Fibroblast of skin of back (primary cell): Measurements from ENCODE around the gene RNF214. TPM values are rescaled to one million over a fixed set of nuclear protein-coding genes. Genes with fewer than 3 reads are reported as not detected.
"Not testable (repeated sequence)": the region's sequence is repeated elsewhere in the genome, so short reads cannot be mapped to it uniquely, and the experiment has no call there.

Experiments
- DNase-seq: peaks from one replicate; pipeline ENCODE4 v3.0.0-alpha.2; 2013
- polyA plus RNA-seq, 2 experiments: library from polyadenylated mRNA; unstranded; fragments of 120-200 nt; gene quantifications; one replicate each; pipeline ENCODE4 v1.2.1, GENCODE V29; 2013; ENCODE audit not compliant: insufficient read length in 2 of 2

The RNF214 gene
- polyA plus RNA-seq (2013, experiment 1 of 2; ENCODE audit: insufficient read length): 16.1 TPM
- polyA plus RNA-seq (2013, experiment 2 of 2; ENCODE audit: insufficient read length): 16.8 TPM

- DNase-seq: peak; percentile 78
Observed at GRCh38 chr11:117232092-117232878, at the start of gene RNF214. RNF214 (plus strand) TSS chr11:117232671; CDS start chr11:117234273, 1,602 bp downstream.

GRCh38 chr11:117183178-117183577, 49.3 kb upstream of the RNF214 start:
- DNase-seq: not testable (repeated sequence)

DNA sequence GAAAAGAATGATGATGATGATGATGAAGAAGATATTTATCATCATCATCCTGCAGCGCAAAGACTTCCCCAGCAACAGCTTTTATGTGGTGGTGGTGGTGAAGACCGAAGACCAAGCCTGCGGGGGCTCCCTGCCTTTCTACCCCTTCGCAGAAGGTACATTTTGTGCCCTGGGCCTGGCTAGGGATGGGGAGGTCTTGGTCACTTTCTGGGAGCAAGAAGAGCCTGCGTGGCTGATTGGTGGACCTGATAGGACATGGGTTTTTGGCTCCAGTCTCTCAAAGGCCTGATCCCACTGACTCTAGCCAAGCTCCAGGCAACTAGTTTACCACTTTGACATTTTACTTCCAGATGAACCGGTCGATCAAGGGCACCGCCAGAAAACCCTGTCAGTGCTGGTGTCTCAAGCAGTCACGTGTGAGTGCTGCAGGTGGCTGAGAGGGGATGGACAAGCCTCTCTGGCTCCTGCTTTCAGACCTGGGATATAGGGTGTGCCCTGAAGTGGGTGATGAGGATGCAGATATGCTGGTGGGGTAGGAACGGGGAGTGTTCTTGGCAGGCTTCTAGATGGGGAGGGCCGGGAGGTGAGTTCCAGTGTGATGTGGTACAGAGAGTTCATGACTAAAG, 48.6 kb upstream of the RNF214 start:
- DNase-seq: no peak

- no peak for DNase-seq
Observed at GRCh38 chr11:117185736-117186430, 46.6 kb upstream of the RNF214 start.

GRCh38 chr11:117186431-117186761, 46.1 kb upstream of the RNF214 start:
- DNase-seq: no peak

DNA sequence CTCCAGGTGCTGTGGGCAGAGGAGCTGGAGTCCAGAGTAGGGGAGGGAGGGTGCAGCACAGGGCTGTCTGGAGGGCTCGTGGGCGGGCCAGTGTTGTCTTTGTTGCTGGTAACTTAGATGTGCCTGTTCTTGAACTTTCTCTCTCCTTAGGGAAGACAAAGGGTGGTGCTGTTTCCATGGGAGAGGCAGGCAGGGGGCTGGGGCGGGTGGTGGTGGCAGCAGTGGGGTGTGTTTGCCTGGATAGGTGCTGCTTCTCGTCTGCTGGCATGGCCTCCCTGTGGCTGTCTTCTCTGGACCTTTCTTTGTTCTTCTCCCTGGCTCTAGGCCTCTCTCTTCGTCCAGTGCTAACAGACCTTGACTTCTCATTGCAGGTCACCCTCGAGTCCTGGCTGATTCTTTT, 45.5 kb upstream of the RNF214 start:
- DNase-seq: no peak

- no peak for DNase-seq
Observed at GRCh38 chr11:117187428-117187798, 45.1 kb upstream of the RNF214 start.

- DNase-seq: no peak
Observed at GRCh38 chr11:117187799-117188481, 44.5 kb upstream of the RNF214 start.

DNA sequence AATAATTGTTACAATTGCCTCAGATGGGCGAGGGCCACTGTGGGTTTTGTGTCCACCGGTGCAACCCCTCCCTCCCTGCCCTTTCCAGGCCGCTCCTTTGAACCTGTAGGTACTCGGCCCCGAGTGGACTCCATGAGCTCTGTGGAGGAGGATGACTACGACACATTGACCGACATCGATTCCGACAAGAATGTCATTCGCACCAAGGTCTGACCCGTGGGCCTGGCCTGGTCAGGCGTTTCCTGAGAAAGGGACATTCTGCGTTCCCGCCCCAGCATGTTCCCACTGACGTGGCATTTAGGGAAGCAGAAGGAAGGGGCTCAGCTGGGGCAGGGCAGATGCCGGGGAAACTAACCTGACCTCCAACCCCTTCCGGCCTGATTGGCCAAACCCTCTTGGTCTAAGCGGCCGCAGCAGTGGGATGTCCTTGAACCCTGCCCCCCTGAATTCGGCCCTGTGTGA, 43.8 kb upstream of the RNF214 start:
- DNase-seq: no peak

DNA sequence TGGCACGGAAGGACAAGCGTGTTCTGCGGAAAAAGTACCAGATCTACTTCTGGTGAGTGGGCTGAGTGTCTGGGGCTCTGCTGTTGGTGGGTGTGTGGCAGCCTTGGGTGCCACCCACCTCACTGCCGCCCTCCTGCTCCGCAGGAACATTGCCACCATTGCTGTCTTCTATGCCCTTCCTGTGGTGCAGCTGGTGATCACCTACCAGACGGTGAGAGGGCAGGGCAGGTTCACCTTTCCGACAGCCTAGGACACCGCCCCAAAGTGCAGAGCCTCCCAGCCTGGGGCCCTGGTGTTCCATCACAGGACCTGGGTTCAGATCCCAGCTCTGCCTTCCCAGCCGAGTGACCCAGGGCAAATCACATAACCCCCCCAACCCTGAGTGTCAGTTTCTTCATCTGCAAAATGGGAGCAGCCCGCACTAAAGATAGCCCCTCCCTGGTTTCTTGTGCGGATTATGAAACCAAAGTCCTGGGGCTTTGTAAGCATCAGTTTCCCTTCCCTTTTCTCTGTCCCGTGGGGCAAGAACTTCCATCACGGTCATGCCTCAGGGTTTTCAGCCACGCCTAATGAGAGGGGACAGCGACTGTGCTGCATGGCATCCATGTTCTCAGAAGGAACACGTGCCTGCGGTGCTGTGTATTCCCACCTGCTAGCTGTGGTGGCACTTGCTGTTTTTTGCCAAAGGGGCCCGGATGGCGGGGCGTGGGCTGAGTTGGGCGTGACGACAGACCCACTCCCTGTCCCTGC, 43.1 kb upstream of the RNF214 start:
- DNase-seq: no peak

DNA sequence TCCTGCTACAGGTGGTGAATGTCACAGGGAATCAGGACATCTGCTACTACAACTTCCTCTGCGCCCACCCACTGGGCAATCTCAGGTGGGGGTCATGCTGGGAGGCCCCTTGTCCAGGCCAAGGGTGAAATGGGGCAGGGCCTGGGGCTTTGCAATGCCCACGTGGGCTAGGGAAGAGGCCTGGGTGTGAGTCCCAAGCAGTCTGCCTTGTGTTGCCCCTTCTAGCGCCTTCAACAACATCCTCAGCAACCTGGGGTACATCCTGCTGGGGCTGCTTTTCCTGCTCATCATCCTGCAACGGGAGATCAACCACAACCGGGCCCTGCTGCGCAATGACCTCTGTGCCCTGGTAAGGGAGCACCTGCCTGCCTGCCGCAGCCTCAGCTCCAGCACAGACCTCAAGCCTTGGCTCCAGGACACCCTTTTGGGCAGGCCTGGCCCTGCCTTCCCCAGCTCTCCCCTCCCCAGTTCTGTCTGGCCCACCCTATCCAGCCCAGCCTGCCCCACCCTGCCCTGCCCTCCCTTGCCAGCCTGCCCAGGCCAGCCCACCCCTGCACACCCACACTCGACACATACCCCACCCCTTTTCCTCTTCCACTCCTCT, 42.4 kb upstream of the RNF214 start:
- DNase-seq: no peak

- no peak for DNase-seq
Observed at GRCh38 chr11:117191680-117192400, 40.6 kb upstream of the RNF214 start.

- DNase-seq: no peak
Observed at GRCh38 chr11:117192401-117192875, 40.0 kb upstream of the RNF214 start.

GRCh38 chr11:117193130-117194020, 39.1 kb upstream of the RNF214 start:
- no peak for DNase-seq

DNA sequence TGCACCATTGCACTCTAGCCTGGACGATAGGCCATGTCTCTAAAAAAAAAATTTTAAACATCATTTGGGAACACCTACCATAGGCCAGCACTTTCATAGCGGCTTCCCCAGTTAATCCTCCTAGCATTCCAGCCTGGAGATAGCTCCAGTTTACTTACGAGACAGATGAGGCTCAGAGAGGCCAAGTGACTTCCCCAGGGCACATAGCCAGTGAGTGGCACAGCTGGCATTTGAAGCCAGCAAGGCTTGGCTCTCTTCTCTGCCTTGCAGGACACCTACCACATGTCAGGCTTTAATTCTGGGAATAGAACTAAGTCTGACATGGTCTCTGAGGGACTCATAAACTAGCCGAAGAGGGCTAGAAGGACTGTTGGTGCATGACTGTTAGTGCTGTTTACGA, 38.2 kb upstream of the RNF214 start:
- DNase-seq: no peak

DNA sequence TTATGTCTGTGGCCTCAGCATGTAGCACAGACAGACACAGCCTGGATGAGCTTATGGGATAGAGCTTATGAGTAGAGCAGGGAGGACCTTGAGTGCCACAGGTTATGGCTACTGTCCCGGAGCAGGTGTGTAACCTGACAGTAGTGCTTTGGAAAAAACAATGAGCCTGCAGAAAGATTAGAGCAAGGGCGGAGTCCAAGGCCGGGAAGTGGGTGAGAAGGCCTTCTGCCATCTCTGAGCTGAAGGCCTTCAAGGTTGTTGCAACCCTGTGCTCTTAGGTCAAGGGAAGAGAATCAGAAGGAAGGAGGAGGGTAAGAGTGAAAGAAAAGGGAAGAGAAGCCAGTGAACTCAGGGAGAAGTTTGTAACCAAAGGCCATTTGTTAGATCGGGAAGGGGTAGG, 37.2 kb upstream of the RNF214 start:
- DNase-seq: no peak

- DNase-seq: no peak
Observed at GRCh38 chr11:117195761-117196160, 36.7 kb upstream of the RNF214 start.

GRCh38 chr11:117197006-117197405, 35.5 kb upstream of the RNF214 start:
- DNase-seq: no peak
